A549 (cell line): ENCODE measurements around the gene TMEM19. TPM values are rescaled to one million over a fixed set of nuclear protein-coding genes. Genes with fewer than 3 reads are reported as not detected.

ENCODE experiments used
- ATAC-seq, 2 experiments: fragments of 200-7000 bp in 1 of 2; fragments of >200 bp in 1 of 2; cut with Nextera tagmentation in 1 of 2; cut with Tn5 transposase in 1 of 2; 3 replicates each; pipeline versions ENCODE4 v1.8.0 to v1.9.1; 2018 to 2020; ENCODE audit warnings: mild to moderate bottlenecking in 1 of 2, moderate library complexity in 1 of 2
- CTCF ChIA-PET: fragments of 300-600 bp; sonication (Branson Sonifier 250); formaldehyde crosslinking; extraction: SDS; loops from one replicate; lab custom pipeline; 2021; ENCODE audit warnings: antibody characterized with exemption, inconsistent platforms; lab: Yijun Ruan, JAX
- POLR2A ChIA-PET: fragments of 350-600 bp; formaldehyde crosslinking; extraction: SDS; loops from one replicate; lab custom pipeline; 2021; ENCODE audit warnings: antibody characterized with exemption, inconsistent platforms; lab: Yijun Ruan, JAX
- DNase-seq, 2 experiments: peaks; one replicate each; pipeline versions ENCODE4 v3.0.0 to v3.0.0-alpha.2; 2011 to 2016; ENCODE audit warnings: low read depth in 1 of 2, low spot score in 1 of 2
- FAIRE-seq: peaks from 2 replicates; lab custom pipeline; 2011; peaks lifted over from hg19 to GRCh38; lab: Jason Lieb, UNC
- H3K27ac ChIP-seq, 2 experiments: fragments of >200 bp; sonication (Bioruptor Twin); formaldehyde crosslinking; 3 replicates each; pipeline ENCODE4 v1.5.1; 2016 to 2017
- H3K4me1 ChIP-seq: fragments of >200 bp; sonication (Bioruptor Twin); formaldehyde crosslinking; 3 replicates; pipeline ENCODE4 v1.6.1; 2016
- H3K4me2 ChIP-seq: fragments of >200 bp; sonication (Bioruptor Twin); formaldehyde crosslinking; 3 replicates; pipeline ENCODE4 v1.6.1; 2016
- H3K4me3 ChIP-seq: fragments of >200 bp; sonication (Bioruptor Twin); formaldehyde crosslinking; 3 replicates; pipeline ENCODE4 v1.5.1; 2016
- H3K9me3 ChIP-seq: fragments of >200 bp; sonication (Bioruptor Twin); formaldehyde crosslinking; 3 replicates; pipeline ENCODE4 v1.6.1; 2016
- CEBPB ChIP-seq, 2 experiments: fragments of >200 bp in 1 of 2; sonication (Bioruptor Twin) in 1 of 2; formaldehyde crosslinking in 1 of 2; IDR thresholded peaks; 2 replicates each; pipeline ENCODE4 v1.6.1; 2012 to 2016
- CHD4 ChIP-seq: fragments of 200-600 bp; sonication (generic); IDR thresholded peaks from 2 replicates; pipeline ENCODE4 v1.6.1; 2016; ENCODE audit warnings: antibody characterized with exemption, mild to moderate bottlenecking, borderline replicate concordance
- FOSL2 ChIP-seq, 2 experiments: fragments of 450-650 bp in 1 of 2; fragments of >200 bp in 1 of 2; sonication (Bioruptor Twin) in 1 of 2; formaldehyde crosslinking; IDR thresholded peaks; 2 replicates each; pipeline versions ENCODE4 v1.5.0 to v1.6.1; 2016 to 2020; ENCODE audit warnings: mild to moderate bottlenecking in 1 of 2, moderate library complexity in 1 of 2
- FOXS1 ChIP-seq: fragments of 250-450 bp; sonication (Bioruptor Pico); IDR thresholded peaks from 2 replicates; pipeline ENCODE4 v1.5.0; 2020; ENCODE audit warnings: mild to moderate bottlenecking, moderate library complexity
- HOXB5 ChIP-seq: fragments of 250-450 bp; sonication (Bioruptor Pico); IDR thresholded peaks from 2 replicates; pipeline ENCODE4 v1.5.0; 2020; ENCODE audit warnings: mild to moderate bottlenecking, moderate library complexity
- JUN ChIP-seq, 2 experiments: fragments of >200 bp; sonication (Bioruptor Twin); formaldehyde crosslinking; IDR thresholded peaks; 2 replicates in 1 of 2; 3 replicates in 1 of 2; pipeline ENCODE4 v1.6.1; 2016 to 2017
- JUNB ChIP-seq: fragments of >200 bp; sonication (Bioruptor Twin); formaldehyde crosslinking; IDR thresholded peaks from 2 replicates; pipeline ENCODE4 v1.6.1; 2016
- KDM1A ChIP-seq: fragments of 200-600 bp; sonication (generic); IDR thresholded peaks from 2 replicates; pipeline ENCODE4 v1.6.1; 2016; ENCODE audit warnings: low read depth, mild to moderate bottlenecking
- MAZ ChIP-seq: fragments of 150-350 bp; IDR thresholded peaks from 2 replicates; pipeline ENCODE4 v1.6.1; 2014; ENCODE audit warnings: antibody characterized with exemption, low read depth, low read length, borderline replicate concordance
- MYC ChIP-seq: IDR thresholded peaks from 2 replicates; pipeline ENCODE4 v1.6.1; 2012; ENCODE audit warnings: mild to moderate bottlenecking, inconsistent platforms, low read length, improper control_type of control experiment, borderline replicate concordance
- NPAS2 ChIP-seq: fragments of 250-450 bp; sonication (Bioruptor Pico); IDR thresholded peaks from 2 replicates; pipeline ENCODE4 v1.8.0; 2022; ENCODE audit warnings: mild to moderate bottlenecking, moderate library complexity, borderline replicate concordance
- PHF8 ChIP-seq: fragments of 200-600 bp; sonication (generic); IDR thresholded peaks from 2 replicates; pipeline ENCODE4 v1.6.1; 2016; ENCODE audit warnings: low read depth, mild to moderate bottlenecking, antibody characterized with exemption, moderate library complexity, borderline replicate concordance
- POLR2AphosphoS2 ChIP-seq: conservative IDR thresholded peaks from 2 replicates; pipeline ENCODE4 v1.6.1; 2012; ENCODE audit warnings: low read length, improper control_type of control experiment, inconsistent platforms
- RAD21 ChIP-seq, 2 experiments: fragments of >200 bp in 1 of 2; sonication (Bioruptor Twin) in 1 of 2; formaldehyde crosslinking in 1 of 2; IDR thresholded peaks in 1 of 2; conservative IDR thresholded peaks in 1 of 2; 2 replicates in 1 of 2; 3 replicates in 1 of 2; pipeline ENCODE4 v1.6.1; 2012 to 2018; ENCODE audit warnings: inconsistent platforms in 1 of 2
- RARB ChIP-seq: fragments of 250-450 bp; sonication (Bioruptor Pico); IDR thresholded peaks from 2 replicates; pipeline ENCODE4 v1.8.0; 2021; ENCODE audit warnings: mild to moderate bottlenecking, moderate library complexity
- ZFP36 ChIP-seq: fragments of 450-650 bp; IDR thresholded peaks from 2 replicates; pipeline ENCODE4 v1.6.1; 2014; ENCODE audit warnings: borderline replicate concordance; ENCODE audit not compliant: partially characterized antibody
- ZSCAN20 ChIP-seq: fragments of 250-450 bp; sonication (Bioruptor Pico); IDR thresholded peaks from 2 replicates; pipeline ENCODE4 v1.8.0; 2022; ENCODE audit warnings: mild to moderate bottlenecking, moderate library complexity
- WGBS: methylation state at CpG from one replicate; pipeline ENCODE4 v1.1.6; 2017; ENCODE audit errors: missing lambda C conversion rate; 5-methylcytosine and 5-hydroxymethylcytosine counted together
- polyA plus RNA-seq, 4 experiments: library from polyadenylated mRNA; depleted of rRNA in 3 of 4; stranded (reverse); fragments of >200 nt; fragmentation: RNase III in 1 of 4; extraction: RNeasy Plus Mini Kit Qiagen cat#74134 plus additional on column Dnase treatment in 1 of 4; gene quantifications; 2 replicates in 3 of 4; 3 replicates in 1 of 4; pipeline ENCODE4 v1.2.3, GENCODE V29; 2011 to 2017
- TF ChIP-seq, protein P1 (sequence below): fragments of >200 bp; sonication (Bioruptor Twin); formaldehyde crosslinking; IDR thresholded peaks from 3 replicates; pipeline ENCODE4 v1.6.1; 2016
- TF ChIP-seq, protein P2 (sequence below): IDR thresholded peaks from 2 replicates; pipeline ENCODE4 v1.6.1; 2012
- TF ChIP-seq, protein P3 (sequence below): fragments of 150-350 bp; IDR thresholded peaks from 2 replicates; pipeline ENCODE4 v1.6.1; 2014; ENCODE audit warnings: low read depth, mild to moderate bottlenecking, low read length
- TF ChIP-seq, protein P4 (sequence below): fragments of 250-450 bp; sonication (Bioruptor Pico); IDR thresholded peaks from 2 replicates; pipeline ENCODE4 v1.5.0; 2020; ENCODE audit warnings: low read depth, mild to moderate bottlenecking, moderate library complexity
- TF ChIP-seq, protein P5 (sequence below): fragments of 250-450 bp; sonication (Bioruptor Pico); IDR thresholded peaks from 2 replicates; pipeline ENCODE4 v1.5.0; 2021; ENCODE audit warnings: mild to moderate bottlenecking, moderate library complexity, borderline replicate concordance

The TMEM19 gene
- polyA plus RNA-seq, 2 of the 4 experiments (the other 2 are of a cell fraction) = 43.2 to 78.8 TPM

DNA sequence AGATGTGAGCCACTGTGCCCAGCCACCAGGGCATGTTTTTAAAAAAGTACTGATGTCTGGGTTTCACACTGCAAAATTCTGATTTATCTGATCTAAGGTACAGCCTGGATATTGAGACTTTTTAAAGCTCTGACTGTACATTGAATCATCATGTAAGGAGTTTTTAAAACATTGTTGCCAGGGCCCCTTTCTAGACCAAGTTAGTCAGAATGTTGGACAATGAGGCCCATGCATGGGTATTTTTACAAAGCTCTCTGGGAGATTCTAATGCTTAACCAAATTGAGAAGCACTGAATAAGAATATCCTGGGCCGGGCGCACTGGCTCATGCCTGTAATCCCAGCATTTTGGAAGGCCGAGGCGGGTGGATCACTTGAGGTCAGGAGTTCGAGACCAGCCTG, 16.7 kb downstream of the TMEM19 start (continued):
- TF ChIP-seq, protein P1, sequence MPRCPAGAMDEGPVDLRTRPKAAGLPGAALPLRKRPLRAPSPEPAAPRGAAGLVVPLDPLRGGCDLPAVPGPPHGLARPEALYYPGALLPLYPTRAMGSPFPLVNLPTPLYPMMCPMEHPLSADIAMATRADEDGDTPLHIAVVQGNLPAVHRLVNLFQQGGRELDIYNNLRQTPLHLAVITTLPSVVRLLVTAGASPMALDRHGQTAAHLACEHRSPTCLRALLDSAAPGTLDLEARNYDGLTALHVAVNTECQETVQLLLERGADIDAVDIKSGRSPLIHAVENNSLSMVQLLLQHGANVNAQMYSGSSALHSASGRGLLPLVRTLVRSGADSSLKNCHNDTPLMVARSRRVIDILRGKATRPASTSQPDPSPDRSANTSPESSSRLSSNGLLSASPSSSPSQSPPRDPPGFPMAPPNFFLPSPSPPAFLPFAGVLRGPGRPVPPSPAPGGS = no peak
- TF ChIP-seq HOXB5 (CRISPR knock-in tag) = no peak
- no peak for TF ChIP-seq MYC
- TF ChIP-seq JUN (IDR thresholded peaks at IDR 0.05) = no peak

DNA sequence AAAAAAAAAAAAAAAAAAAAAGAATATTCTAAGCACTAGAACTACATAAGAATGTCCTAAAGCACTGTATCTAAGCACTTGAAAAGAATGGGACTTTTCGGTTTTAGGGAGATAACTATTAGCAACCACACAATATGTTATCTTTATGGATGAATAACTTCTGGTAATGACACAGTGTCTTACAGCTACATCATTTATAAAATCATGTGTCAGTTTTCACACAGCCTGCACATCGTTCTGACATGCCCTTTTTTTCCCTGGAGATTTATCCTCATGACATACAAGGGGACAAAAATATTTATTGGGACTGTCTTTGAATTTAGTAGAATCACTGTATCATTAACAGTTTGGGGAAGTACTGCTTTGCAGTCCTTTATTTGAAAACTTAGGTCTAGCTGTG, 17.3 kb downstream of the TMEM19 start:
- DNase-seq (no peak), FAIRE-seq (no peak), ATAC-seq (no peak)
- CTCF ChIA-PET = interaction anchor here (0.6 to 1.6 kb wide), 2 partner anchors 17 to 349 kb away, joined by 3 to 7 read pairs; partner anchors contain the start of gene TMEM19
- no peak overlapping the region for H3K27ac ChIP-seq
- 82% methylated on average over 2 of the region's 2 CpGs for WGBS
- POLR2A ChIA-PET = interaction anchor here (0.9 kb wide), 1 partner anchor 121 kb away, joined by 6 read pairs; no protein-coding TSS in a partner anchor
- H3K4me2 ChIP-seq = no peak overlapping the region
- no peaks in the 10 kb centered on the region for H3K4me1 ChIP-seq
- no peaks in the 10 kb centered on the region for H3K9me3 ChIP-seq
- no peak for TF ChIP-seq ZSCAN20 (CRISPR knock-in tag)
- H3K4me3 ChIP-seq = no peak overlapping the region

DNA sequence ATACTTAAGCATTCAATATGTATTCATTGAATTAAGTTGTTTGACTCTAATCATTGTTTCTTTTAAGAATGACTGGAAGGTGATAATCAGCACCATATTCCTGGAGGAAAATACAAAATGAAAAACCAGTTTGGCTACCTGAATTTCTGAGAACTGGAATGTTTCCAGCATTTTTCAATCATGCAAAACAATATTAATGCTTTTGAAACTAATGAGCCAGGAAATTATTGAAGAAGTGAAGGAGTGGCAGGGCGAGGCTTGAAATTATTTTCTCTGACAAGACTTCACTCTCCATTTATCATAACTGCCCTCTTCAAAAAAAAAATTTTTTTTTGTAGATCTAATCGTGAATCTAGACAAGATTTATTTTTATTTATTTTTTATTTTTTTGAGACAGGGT, 19.0 kb downstream of the TMEM19 start:
- POLR2A ChIA-PET = interaction anchor here (1.5 kb wide), 1 partner anchor 19 kb away, joined by 3 read pairs; the partner anchor contains the start of gene TMEM19
- Histone ChIP-seq H3K4me3 (no peak overlapping the region), H3K4me1 (peaks cover 2% of the 10 kb centered on the region; the same call in 2 of the 3 replicates), H3K9me3 (no peaks in the 10 kb centered on the region), H3K27ac (no peak overlapping the region), H3K4me2 (no peak overlapping the region)
- FAIRE-seq (no peak), DNase-seq (no peak), ATAC-seq (no peak)
- CTCF ChIA-PET = interaction anchor here (1.6 to 2.4 kb wide), 2 partner anchors 19 to 42 kb away, joined by 7 to 10 read pairs; partner anchors contain the start of gene TMEM19
- TF ChIP-seq, protein P2, sequence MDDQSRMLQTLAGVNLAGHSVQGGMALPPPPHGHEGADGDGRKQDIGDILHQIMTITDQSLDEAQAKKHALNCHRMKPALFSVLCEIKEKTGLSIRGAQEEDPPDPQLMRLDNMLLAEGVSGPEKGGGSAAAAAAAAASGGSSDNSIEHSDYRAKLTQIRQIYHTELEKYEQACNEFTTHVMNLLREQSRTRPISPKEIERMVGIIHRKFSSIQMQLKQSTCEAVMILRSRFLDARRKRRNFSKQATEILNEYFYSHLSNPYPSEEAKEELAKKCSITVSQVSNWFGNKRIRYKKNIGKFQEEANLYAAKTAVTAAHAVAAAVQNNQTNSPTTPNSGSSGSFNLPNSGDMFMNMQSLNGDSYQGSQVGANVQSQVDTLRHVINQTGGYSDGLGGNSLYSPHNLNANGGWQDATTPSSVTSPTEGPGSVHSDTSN = no peak
- WGBS = 94% methylated on average over 2 of the region's 2 CpGs

DNA sequence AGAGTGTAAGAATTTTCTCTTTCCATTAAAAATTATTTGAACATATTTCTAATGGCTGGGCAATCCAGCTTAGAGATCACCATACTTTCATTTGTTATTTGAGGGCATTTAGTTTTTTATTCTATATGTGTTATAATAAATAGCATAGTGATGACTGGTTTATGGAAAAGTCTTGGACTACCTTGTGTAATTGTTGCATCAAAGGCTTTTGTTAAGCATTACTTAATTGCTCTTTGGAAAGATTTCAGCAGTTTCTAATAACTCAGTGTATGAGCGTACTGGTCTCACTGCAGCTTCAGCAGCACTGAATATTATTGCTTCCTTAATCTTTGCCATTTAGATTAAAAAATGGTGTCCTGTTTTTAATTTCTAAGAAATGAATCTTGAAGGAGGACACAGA, 22.8 kb downstream of the TMEM19 start:
- no peak overlapping the region for H3K27ac ChIP-seq
- WGBS = 94% methylated on average over 1 of the region's 1 CpG
- H3K4me2 ChIP-seq = no peak overlapping the region
- peaks cover 15% of the 10 kb centered on the region for H3K4me1 ChIP-seq
- ATAC-seq (no peak), DNase-seq (no peak), FAIRE-seq (no peak)
- ChIA-PET POLR2A (interaction anchor here (1.3 kb wide), 1 partner anchor 23 kb away, joined by 6 read pairs; the partner anchor contains the start of gene TMEM19), CTCF (interaction anchor here (1.0 to 2.3 kb wide), 4 partner anchors 15 to 38 kb away, joined by 3 to 11 read pairs (median 4); partner anchors contain the start of gene TMEM19)
- H3K9me3 ChIP-seq = peaks cover 6% of the 10 kb centered on the region
- no peak overlapping the region for H3K4me3 ChIP-seq
- no peak for TF ChIP-seq PHF8
- no peak for TF ChIP-seq NPAS2 (CRISPR knock-in tag)
- TF ChIP-seq, protein P3, sequence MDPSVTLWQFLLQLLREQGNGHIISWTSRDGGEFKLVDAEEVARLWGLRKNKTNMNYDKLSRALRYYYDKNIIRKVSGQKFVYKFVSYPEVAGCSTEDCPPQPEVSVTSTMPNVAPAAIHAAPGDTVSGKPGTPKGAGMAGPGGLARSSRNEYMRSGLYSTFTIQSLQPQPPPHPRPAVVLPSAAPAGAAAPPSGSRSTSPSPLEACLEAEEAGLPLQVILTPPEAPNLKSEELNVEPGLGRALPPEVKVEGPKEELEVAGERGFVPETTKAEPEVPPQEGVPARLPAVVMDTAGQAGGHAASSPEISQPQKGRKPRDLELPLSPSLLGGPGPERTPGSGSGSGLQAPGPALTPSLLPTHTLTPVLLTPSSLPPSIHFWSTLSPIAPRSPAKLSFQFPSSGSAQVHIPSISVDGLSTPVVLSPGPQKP = no peak
- TF ChIP-seq RARB (CRISPR knock-in tag) = no peak
- TF ChIP-seq POLR2AphosphoS2 = no peak
- no peak for TF ChIP-seq CHD4
- no peak for TF ChIP-seq FOSL2 (IDR thresholded peaks at IDR 0.05)
- TF ChIP-seq FOSL2 (CRISPR knock-in tag; IDR thresholded peaks at IDR 0.05) = no peak
- no peak for TF ChIP-seq JUNB
- TF ChIP-seq ZFP36 = no peak
- TF ChIP-seq, protein P4, sequence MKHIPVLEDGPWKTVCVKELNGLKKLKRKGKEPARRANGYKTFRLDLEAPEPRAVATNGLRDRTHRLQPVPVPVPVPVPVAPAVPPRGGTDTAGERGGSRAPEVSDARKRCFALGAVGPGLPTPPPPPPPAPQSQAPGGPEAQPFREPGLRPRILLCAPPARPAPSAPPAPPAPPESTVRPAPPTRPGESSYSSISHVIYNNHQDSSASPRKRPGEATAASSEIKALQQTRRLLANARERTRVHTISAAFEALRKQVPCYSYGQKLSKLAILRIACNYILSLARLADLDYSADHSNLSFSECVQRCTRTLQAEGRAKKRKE = no peak
- TF ChIP-seq FOXS1 (CRISPR knock-in tag) = no peak
- TF ChIP-seq, protein P5, sequence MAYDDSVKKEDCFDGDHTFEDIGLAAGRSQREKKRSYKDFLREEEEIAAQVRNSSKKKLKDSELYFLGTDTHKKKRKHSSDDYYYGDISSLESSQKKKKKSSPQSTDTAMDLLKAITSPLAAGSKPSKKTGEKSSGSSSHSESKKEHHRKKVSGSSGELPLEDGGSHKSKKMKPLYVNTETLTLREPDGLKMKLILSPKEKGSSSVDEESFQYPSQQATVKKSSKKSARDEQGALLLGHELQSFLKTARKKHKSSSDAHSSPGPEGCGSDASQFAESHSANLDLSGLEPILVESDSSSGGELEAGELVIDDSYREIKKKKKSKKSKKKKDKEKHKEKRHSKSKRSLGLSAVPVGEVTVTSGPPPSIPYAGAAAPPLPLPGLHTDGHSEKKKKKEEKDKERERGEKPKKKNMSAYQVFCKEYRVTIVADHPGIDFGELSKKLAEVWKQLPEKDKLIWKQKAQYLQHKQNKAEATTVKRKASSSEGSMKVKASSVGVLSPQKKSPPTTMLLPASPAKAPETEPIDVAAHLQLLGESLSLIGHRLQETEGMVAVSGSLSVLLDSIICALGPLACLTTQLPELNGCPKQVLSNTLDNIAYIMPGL (CRISPR knock-in tag) = no peak
- TF ChIP-seq MAZ = no peak
- TF ChIP-seq, protein P1 = no peak
- no peak for TF ChIP-seq RAD21 (conservative IDR thresholded peaks at IDR 0.05 in 1 of 2, IDR thresholded peaks at IDR 0.05 in 1 of 2)
- TF ChIP-seq KDM1A = no peak
- TF ChIP-seq CEBPB (IDR thresholded peaks at IDR 0.05) = no peak
